Esophagus muscularis mucosa (tissue), 4 donors: ENCODE data around the gene MTHFR. TPM values are rescaled to one million over a fixed set of nuclear protein-coding genes. Genes with fewer than 3 reads are reported as not detected.

Experiments
- DNase-seq: peaks from one replicate; pipeline ENCODE4 v3.0.0-alpha.2; 2017; ENCODE audit errors: extremely low spot score
- H3K27ac ChIP-seq, 4 donors: fragments of 200-600 bp; sonication (generic); replicated peaks in 1 of 4; 1 replicate in 3 of 4; 2 replicates in 1 of 4; pipeline ENCODE4 v1.5.1; 2016 to 2019; ENCODE audit warnings: mild to moderate bottlenecking in 1 of 4
- H3K27me3 ChIP-seq, 4 donors: fragments of 200-600 bp; sonication (generic); one replicate each; pipeline versions ENCODE4 v1.5.1 to v1.6.0; 2016 to 2019
- H3K36me3 ChIP-seq, 4 donors: fragments of 200-600 bp; sonication (generic); one replicate each; pipeline ENCODE4 v1.5.1; 2016 to 2019
- H3K4me1 ChIP-seq, 4 donors: fragments of 200-600 bp; sonication (generic); one replicate each; pipeline ENCODE4 v1.5.1; 2016 to 2019
- H3K4me3 ChIP-seq, 4 donors: fragments of 200-600 bp; sonication (generic); 1 replicate in 2 of 4; 2 replicates in 2 of 4; pipeline ENCODE4 v1.5.1; 2016 to 2019; ENCODE audit warnings: mild to moderate bottlenecking in 4 of 4, moderate library complexity in 1 of 4
- H3K9me3 ChIP-seq, 4 donors: fragments of 200-600 bp; sonication (generic); 1 replicate in 3 of 4; 2 replicates in 1 of 4; pipeline ENCODE4 v1.5.1; 2016 to 2019
- EP300 ChIP-seq: sonication (generic); formaldehyde crosslinking; IDR thresholded peaks from one replicate; pipeline ENCODE4 v1.6.1; 2017; ENCODE audit warnings: antibody characterized with exemption
- POLR2A ChIP-seq: fragments of 450-650 bp; IDR thresholded peaks from one replicate; pipeline ENCODE4 v1.6.1; 2017; ENCODE audit warnings: antibody characterized with exemption, moderate library complexity, mild to moderate bottlenecking, low read depth
- POLR2AphosphoS5 ChIP-seq, 2 donors: sonication (generic); formaldehyde crosslinking; IDR thresholded peaks; one replicate each; pipeline ENCODE4 v1.6.1; 2017; ENCODE audit warnings: antibody characterized with exemption in 2 of 2
- WGBS: methylation state at CpG from one replicate; pipeline ENCODE4 v1.1.5; 2018; 5-methylcytosine and 5-hydroxymethylcytosine counted together
- intact Hi-C: fragments of 100-400 bp; cut with DNase I; formaldehyde crosslinking; loops from one replicate; pipeline ENCODE4 v1.15.1; 2023
- total RNA-seq, 4 donors: library from RNA; depleted of rRNA; stranded (reverse); fragments of >200 nt; gene quantifications; one replicate each; pipeline versions ENCODE4 v1.1.0 to v1.2.1, GENCODE V29; 2016
- TF ChIP-seq, protein P1 (sequence below), 3 experiments: fragments of 200-600 bp in 2 of 3; fragments of 450-650 bp in 1 of 3; sonication (generic) in 2 of 3; IDR thresholded peaks; one replicate each; pipeline ENCODE4 v1.5.1; 2017 to 2019; ENCODE audit warnings: antibody characterized with exemption in 3 of 3, mild to moderate bottlenecking in 2 of 3, moderate library complexity in 1 of 3

The MTHFR gene
- total RNA-seq, 4 donors from 2014 or later: 23.4 to 38.6 (median 26.8) TPM

DNA sequence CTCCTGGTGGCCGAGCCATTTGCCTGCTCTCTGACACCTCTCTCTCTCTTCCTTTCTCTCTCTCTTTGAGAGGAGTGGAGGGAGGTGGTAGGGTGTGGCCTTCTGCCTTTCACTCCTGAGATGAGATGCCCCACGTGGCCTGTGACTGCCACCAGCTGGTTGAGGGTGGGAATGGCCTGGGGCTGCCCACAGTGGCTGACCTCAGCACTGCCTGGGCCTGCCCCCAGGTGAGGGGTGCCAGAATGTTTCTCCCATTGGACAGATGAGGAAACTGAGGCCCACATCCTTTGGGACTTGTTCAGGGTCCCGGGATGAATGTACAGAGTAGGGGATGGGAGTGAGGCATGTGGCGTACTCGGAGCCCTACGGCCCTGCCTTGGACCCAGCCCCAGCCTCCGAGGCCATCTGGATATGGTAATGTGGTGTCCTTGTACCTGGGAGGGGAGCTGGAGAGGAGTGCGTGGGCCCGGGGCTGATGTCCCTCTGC, 56.5 kb downstream of the MTHFR start:
- TF ChIP-seq EP300: no peak
- TF ChIP-seq POLR2AphosphoS5 (IDR thresholded peaks at IDR 0.05): peak in 1 of 2 donors; percentile 18
- TF ChIP-seq, protein P1, sequence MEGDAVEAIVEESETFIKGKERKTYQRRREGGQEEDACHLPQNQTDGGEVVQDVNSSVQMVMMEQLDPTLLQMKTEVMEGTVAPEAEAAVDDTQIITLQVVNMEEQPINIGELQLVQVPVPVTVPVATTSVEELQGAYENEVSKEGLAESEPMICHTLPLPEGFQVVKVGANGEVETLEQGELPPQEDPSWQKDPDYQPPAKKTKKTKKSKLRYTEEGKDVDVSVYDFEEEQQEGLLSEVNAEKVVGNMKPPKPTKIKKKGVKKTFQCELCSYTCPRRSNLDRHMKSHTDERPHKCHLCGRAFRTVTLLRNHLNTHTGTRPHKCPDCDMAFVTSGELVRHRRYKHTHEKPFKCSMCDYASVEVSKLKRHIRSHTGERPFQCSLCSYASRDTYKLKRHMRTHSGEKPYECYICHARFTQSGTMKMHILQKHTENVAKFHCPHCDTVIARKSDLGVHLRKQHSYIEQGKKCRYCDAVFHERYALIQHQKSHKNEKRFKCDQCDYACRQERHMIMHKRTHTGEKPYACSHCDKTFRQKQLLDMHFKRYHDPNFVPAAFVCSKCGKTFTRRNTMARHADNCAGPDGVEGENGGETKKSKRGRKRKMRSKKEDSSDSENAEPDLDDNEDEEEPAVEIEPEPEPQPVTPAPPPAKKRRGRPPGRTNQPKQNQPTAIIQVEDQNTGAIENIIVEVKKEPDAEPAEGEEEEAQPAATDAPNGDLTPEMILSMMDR (IDR thresholded peaks at IDR 0.05): peak; percentile 35 to 62 (median 46)
- Histone ChIP-seq H3K4me3 (no peak overlapping the region), H3K9me3 (no peaks in the 10 kb centered on the region), H3K27ac (no peak overlapping the region), H3K36me3 (peaks cover 18 to 70% (median 48%) of the 10 kb centered on the region in 4 donors), H3K27me3 (peaks cover 0 to 3% (median 0%) of the 10 kb centered on the region in 4 donors), H3K4me1 (peaks cover 0 to 7% (median 0%) of the 10 kb centered on the region in 4 donors)
- 26% methylated on average over 2 of the region's 9 CpGs for WGBS
- intact Hi-C loops: no loop called here
- no peak for DNase-seq

DNA sequence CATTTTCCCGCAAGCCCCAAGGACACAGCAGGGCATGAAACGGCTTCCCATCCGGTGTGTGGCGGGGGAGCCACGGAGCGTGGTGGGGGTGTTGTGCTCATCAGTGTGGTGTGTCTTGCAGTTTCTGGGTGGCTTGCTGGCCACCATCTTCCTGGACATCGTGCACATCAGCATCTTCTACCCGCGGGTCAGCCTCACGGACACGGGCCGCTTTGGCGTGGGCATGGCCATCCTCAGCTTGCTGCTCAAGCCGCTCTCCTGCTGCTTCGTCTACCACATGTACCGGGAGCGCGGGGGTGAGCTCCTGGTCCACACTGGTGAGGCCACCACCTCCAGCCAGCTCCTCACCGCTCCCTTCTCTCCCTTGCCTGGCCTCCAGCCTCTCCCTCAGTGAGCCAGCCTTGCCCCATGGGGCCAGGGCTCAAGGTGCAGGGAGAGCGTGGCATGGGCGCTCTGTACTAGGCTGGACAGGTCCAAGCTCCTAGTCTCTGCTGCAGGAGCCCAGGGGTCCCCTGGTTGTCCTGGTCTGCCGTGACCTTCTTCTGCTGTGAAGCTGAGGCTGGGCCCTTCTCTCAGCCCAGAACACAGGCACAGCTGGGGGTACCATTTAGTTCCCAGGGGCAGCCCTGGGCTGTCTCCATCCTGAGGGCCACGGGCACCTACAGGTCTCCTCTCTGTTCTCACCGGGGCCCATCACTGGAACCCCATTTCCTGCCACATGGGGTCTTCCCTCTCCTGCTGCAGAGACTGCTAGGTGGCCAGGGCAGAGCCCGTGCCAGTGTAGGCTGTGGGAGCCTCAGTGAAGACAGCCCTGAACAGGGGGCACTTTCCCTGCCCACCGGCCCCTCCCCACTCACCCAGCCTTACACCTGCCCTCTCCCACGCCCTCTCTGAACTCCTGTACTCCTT, 57.2 kb downstream of the MTHFR start:
- intact Hi-C loops: no loop called here
- WGBS: 95% methylated on average over 19 of the region's 27 CpGs
- Histone ChIP-seq H3K36me3 (peaks cover 18 to 72% (median 48%) of the 10 kb centered on the region in 4 donors), H3K27me3 (no peaks in the 10 kb centered on the region), H3K9me3 (no peaks in the 10 kb centered on the region), H3K4me1 (peaks cover 0 to 7% (median 0%) of the 10 kb centered on the region in 4 donors), H3K4me3 (no peak overlapping the region), H3K27ac (no peak overlapping the region)
- TF ChIP-seq EP300 (no peak), POLR2AphosphoS5 (IDR thresholded peaks at IDR 0.05) (no peak)
- TF ChIP-seq, protein P1 (IDR thresholded peaks at IDR 0.05): no peak
- no peak for DNase-seq

DNA sequence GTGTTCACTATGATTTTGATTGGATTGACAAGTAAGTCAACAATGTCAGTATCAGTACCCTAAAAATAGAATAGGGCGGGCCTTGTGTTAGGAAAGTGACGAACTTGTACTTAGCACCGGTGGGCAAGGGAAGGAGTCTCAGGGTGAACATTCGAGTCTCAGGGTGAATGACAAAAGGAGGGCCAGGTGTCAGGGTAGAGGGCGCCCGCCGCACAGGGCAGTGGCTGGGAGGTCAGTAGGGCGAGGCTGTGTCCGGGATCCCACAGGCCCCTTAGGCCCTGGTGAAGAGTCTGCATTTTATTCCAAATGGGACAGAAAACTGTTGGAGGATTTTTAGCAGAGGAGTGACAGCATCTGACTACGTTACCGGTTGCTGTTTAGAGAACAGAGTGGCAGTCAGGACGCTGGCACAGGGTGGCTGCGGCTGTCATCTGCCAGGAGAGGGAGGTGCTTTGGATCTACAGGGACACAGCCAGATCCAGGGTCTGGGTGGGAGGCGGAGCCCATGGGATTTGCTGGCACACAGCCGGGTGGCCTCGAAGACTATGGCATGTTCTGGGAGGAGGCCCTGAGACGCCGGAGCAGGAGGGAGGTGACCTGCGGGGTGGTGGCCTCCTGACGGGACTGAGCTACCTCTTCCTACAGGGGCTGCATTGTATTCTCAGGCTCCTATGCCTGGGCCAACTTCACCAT, 58.8 kb downstream of the MTHFR start:
- H3K9me3 ChIP-seq: no peaks in the 10 kb centered on the region
- TF ChIP-seq EP300 (no peak), POLR2A (no peak), POLR2AphosphoS5 (IDR thresholded peaks at IDR 0.05) (no peak)
- TF ChIP-seq, protein P1 (IDR thresholded peaks at IDR 0.05): no peak
- peaks cover 0 to 18% (median 7%) of the 10 kb centered on the region in 4 donors for H3K4me1 ChIP-seq
- H3K4me3 ChIP-seq: no peak overlapping the region
- no peak overlapping the region for H3K27ac ChIP-seq
- intact Hi-C loops: no loop called here
- 81% methylated on average over 20 of the region's 20 CpGs for WGBS
- no peaks in the 10 kb centered on the region for H3K27me3 ChIP-seq
- H3K36me3 ChIP-seq: peaks cover 18 to 72% (median 48%) of the 10 kb centered on the region in 4 donors
- DNase-seq: no peak

- intact Hi-C loops: no loop called here
- H3K9me3 ChIP-seq: no peaks in the 10 kb centered on the region
- H3K36me3 ChIP-seq: peaks cover 18 to 70% (median 47%) of the 10 kb centered on the region in 4 donors
- H3K4me3 ChIP-seq: no peak overlapping the region
- H3K27me3 ChIP-seq: no peaks in the 10 kb centered on the region
- no peak for DNase-seq
- WGBS: 72% methylated on average over 5 of the region's 6 CpGs
- no peak overlapping the region for H3K27ac ChIP-seq
- peaks cover 0 to 21% (median 12%) of the 10 kb centered on the region in 4 donors for H3K4me1 ChIP-seq
- TF ChIP-seq, protein P1 (IDR thresholded peaks at IDR 0.05): no peak
- TF ChIP-seq POLR2A (no peak), EP300 (no peak), POLR2AphosphoS5 (IDR thresholded peaks at IDR 0.05) (no peak)
These were observed 59.7 kb downstream of the MTHFR start for GRCh38 chr1:11746092-11746491.
